GM12874 (cell line): ENCODE results near the gene SHISA7.

ENCODE experiments used
- CTCF ChIP-seq: IDR thresholded peaks from 2 replicates; pipeline ENCODE4 v1.5.1; 2011; ENCODE audit warnings: low read depth, mild to moderate bottlenecking, control low read depth, low read length, moderate library complexity; ENCODE audit not compliant: insufficient read depth

The SHISA7 gene

DNA sequence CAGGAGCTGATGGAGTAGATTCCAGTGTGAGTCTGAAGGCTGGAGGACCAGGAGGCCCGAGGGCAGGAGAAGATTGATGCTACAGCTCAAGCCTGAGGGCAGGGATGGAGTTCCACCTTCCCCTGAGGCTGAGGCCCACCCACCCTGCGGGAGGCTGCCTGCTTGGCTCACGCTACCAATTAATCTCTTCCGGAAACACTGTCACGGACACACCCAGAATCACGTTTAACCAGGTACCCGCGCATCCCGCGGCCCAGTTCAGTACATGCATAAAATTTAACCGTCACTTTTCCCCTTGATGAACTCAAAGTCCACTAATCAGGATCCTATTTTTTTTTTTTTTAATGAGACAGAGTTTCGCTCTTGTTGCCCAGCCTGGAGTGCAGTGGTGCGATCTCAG lies 28.2 kb upstream of the SHISA7 start:
- TF ChIP-seq CTCF = no peak

- TF ChIP-seq CTCF = no peak
Observed at GRCh38 chr19:55468054-55468393, 24.9 kb upstream of the SHISA7 start.

- TF ChIP-seq CTCF = peak; percentile 99
Observed at GRCh38 chr19:55467236-55468053, 24.3 kb upstream of the SHISA7 start.

GRCh38 chr19:55466241-55466614 lies 23.1 kb upstream of the SHISA7 start:
- TF ChIP-seq CTCF = no peak

DNA sequence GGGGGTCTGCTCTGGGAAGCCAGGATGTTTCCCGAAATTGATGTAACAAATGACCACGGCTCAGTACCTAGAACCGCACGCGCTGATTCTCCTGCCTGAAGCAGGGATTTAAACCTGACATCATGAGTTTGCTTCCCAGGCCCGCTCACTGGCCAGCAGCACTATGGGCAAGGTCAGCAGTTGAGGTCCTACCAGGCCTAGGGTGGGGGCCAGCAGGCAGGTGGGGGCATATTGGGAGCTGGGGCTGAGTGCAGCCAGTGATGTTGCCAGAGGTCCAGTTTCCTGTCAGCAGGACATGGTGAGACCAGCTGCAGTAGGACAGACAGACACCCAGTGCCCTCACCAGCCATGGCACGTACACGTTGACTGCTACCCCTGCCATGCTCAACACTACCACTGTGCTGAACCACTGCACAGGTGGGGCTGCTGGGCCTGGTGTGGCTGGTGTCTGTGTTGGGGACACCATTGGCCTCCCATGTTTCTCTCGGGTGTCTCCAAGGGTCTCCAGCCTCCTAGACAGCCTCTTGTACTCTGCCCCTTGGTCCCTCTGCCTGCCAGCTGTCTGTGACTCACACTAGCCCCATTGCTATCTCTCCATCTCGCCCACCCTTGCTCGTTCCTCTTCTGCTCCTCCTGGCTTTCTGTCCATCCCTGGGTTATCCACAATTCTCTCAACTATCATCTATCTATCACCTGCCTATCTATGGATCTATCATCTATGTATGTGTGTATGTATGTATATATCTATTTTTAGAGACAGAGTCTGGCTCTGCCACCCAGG lies 22.6 kb upstream of the SHISA7 start:
- TF ChIP-seq CTCF = no peak

DNA sequence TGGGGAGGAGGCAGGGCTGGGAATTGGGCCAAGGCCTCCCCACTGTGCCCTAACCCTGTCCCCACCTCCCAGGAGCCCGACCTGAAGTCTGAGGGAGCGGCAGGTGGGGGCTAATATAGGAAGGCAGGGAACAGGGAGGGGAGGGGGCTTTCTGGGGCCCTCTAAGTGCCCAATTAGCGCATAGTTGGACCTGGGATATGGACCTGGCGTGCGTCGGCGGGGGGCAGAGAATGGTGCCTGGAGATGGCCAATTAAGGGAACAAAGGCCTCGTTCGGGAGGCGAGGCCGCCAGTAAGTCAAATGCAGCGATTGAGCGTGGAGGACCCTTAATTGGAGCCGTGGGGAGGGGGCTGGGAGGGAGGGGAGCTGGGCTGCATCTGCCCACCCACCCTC lies 21.6 kb upstream of the SHISA7 start, which contains the start of gene C19orf85:
Gene C19orf85, minus strand, starts transcription at position 90 of the 393 bp plus-strand sequence. CDS start 197 bp downstream, outside the sequence.
- TF ChIP-seq CTCF = no peak

- TF ChIP-seq CTCF = no peak
Observed at GRCh38 chr19:55464039-55464661, 21.1 kb upstream of the SHISA7 start.
